HL-60 (cell line): ENCODE results near the gene CLN5.

Experiments used
- DNase-seq, 2 experiments: peaks; one replicate each; pipeline ENCODE4 v3.0.0-alpha.2; 2010 to 2020; ENCODE audit warnings: low read depth in 1 of 2, low spot score in 1 of 2
- H3K27ac ChIP-seq: fragments of 250-450 bp; sonication (Bioruptor Pico); replicated peaks from 2 replicates; pipeline ENCODE4 v1.5.1; 2020; ENCODE audit warnings: mild to moderate bottlenecking, moderate library complexity
- H3K27me3 ChIP-seq: fragments of 250-450 bp; sonication (Bioruptor Pico); 2 replicates; pipeline ENCODE4 v1.5.1; 2021; ENCODE audit warnings: mild to moderate bottlenecking, moderate library complexity; ENCODE audit not compliant: insufficient read depth, poor library complexity, severe bottlenecking
- H3K4me3 ChIP-seq: replicated peaks from 2 replicates; pipeline ENCODE4 v1.5.1; 2011; ENCODE audit warnings: mild to moderate bottlenecking, control low read depth, low read length; ENCODE audit not compliant: insufficient read depth
- CTCF ChIP-seq: IDR thresholded peaks from one replicate; pipeline ENCODE4 v1.5.1; 2011; ENCODE audit warnings: low read length, control low read depth, inconsistent platforms; ENCODE audit not compliant: insufficient read depth
- GABPA ChIP-seq: IDR thresholded peaks from 2 replicates; pipeline ENCODE4 v1.6.1; 2012; ENCODE audit warnings: low read depth
- POLR2AphosphoS5 ChIP-seq: IDR thresholded peaks from 2 replicates; pipeline ENCODE4 v1.6.1; 2012; ENCODE audit warnings: low read depth
- REST ChIP-seq: IDR thresholded peaks from 2 replicates; pipeline ENCODE4 v1.6.1; 2012; ENCODE audit warnings: low read depth; ENCODE audit not compliant: insufficient replicate concordance
- SPI1 ChIP-seq: IDR thresholded peaks from 2 replicates; pipeline ENCODE4 v1.6.1; 2012; ENCODE audit warnings: low read depth, mild to moderate bottlenecking, borderline replicate concordance

CLN5 gene

GRCh38 chr13:77036279-77036678 lies 44.4 kb downstream of the CLN5 start:
- no peaks in the 10 kb centered on the region for H3K27me3 ChIP-seq
- no peak for DNase-seq
- TF ChIP-seq SPI1 (no peak), CTCF (no peak), POLR2AphosphoS5 (no peak), GABPA (no peak), REST (no peak)
- no peak overlapping the region for H3K27ac ChIP-seq
- no peak overlapping the region for H3K4me3 ChIP-seq

GRCh38 chr13:77038907-77039480 lies 47.1 kb downstream of the CLN5 start:
- DNase-seq, result no peak
- TF ChIP-seq CTCF (no peak), REST (no peak), POLR2AphosphoS5 (no peak), GABPA (no peak), SPI1 (no peak)
- H3K27ac ChIP-seq, result no peak overlapping the region
- no peaks in the 10 kb centered on the region for H3K27me3 ChIP-seq
- H3K4me3 ChIP-seq, result no peak overlapping the region

GRCh38 chr13:77040076-77040475 lies 48.2 kb downstream of the CLN5 start:
- H3K27ac ChIP-seq, result no peak overlapping the region
- H3K27me3 ChIP-seq, result no peaks in the 10 kb centered on the region
- no peak overlapping the region for H3K4me3 ChIP-seq
- no peak for DNase-seq
- TF ChIP-seq REST (no peak), CTCF (no peak), POLR2AphosphoS5 (no peak), SPI1 (no peak), GABPA (no peak)
